H9 (cell line): ENCODE measurements around the gene CDC16. TPM values are rescaled to one million over a fixed set of nuclear protein-coding genes. Genes with fewer than 3 reads are reported as not detected.

Source experiments
- DNase-seq: peaks from one replicate; pipeline ENCODE4 v3.0.0-alpha.2; 2017
- H2AFZ ChIP-seq: one replicate; pipeline ENCODE4 v1.6.1; 2013; ENCODE audit warnings: mild to moderate bottlenecking, low read length, control low read depth, moderate library complexity
- H2AK5ac ChIP-seq: 2 replicates; pipeline ENCODE4 v1.6.1; 2013; ENCODE audit warnings: low read length, control low read depth, mixed read lengths; ENCODE audit not compliant: insufficient read length
- H2BK120ac ChIP-seq: one replicate; pipeline ENCODE4 v1.6.1; 2013; ENCODE audit warnings: low read depth, mild to moderate bottlenecking, low read length, control low read depth, inconsistent platforms; ENCODE audit not compliant: poor library complexity, severe bottlenecking
- H2BK12ac ChIP-seq: 2 replicates; pipeline ENCODE4 v1.6.1; 2013; ENCODE audit warnings: low read length, control low read depth, mixed read lengths, low read depth; ENCODE audit not compliant: insufficient read length
- H2BK15ac ChIP-seq: 2 replicates; pipeline ENCODE4 v1.6.1; 2013; ENCODE audit warnings: low read depth, low read length, control low read depth
- H2BK20ac ChIP-seq: one replicate; pipeline ENCODE4 v1.6.1; 2013; ENCODE audit warnings: low read depth, mild to moderate bottlenecking, low read length, control low read depth, inconsistent platforms; ENCODE audit not compliant: poor library complexity, severe bottlenecking
- H2BK5ac ChIP-seq: 2 replicates; pipeline ENCODE4 v1.6.1; 2013; ENCODE audit warnings: low read length, control low read depth, mixed read lengths; ENCODE audit not compliant: insufficient read length
- H3K14ac ChIP-seq: 2 replicates; pipeline ENCODE4 v1.6.1; 2013; ENCODE audit warnings: low read length, control low read depth; ENCODE audit not compliant: insufficient read depth
- H3K18ac ChIP-seq: 2 replicates; pipeline ENCODE4 v1.6.1; 2013; ENCODE audit warnings: low read depth, mild to moderate bottlenecking, mixed read lengths, low read length, control low read depth; ENCODE audit not compliant: insufficient read length
- H3K23ac ChIP-seq: 2 replicates; pipeline ENCODE4 v1.6.1; 2013; ENCODE audit warnings: low read length, control low read depth, mixed read lengths, low read depth; ENCODE audit not compliant: insufficient read length
- H3K23me2 ChIP-seq: 2 replicates; pipeline ENCODE4 v1.6.1; 2013; ENCODE audit warnings: low read depth, mild to moderate bottlenecking, mixed read lengths, low read length, control low read depth; ENCODE audit not compliant: insufficient read length, poor library complexity, severe bottlenecking
- H3K27ac ChIP-seq: 2 replicates; pipeline ENCODE4 v1.5.1; 2013; ENCODE audit warnings: low read length, control low read depth, mixed read lengths, low read depth; ENCODE audit not compliant: insufficient read length
- H3K27me3 ChIP-seq: 2 replicates; pipeline ENCODE4 v1.6.1; 2013; ENCODE audit warnings: low read length, control low read depth, inconsistent platforms; ENCODE audit not compliant: insufficient read depth
- H3K4ac ChIP-seq: 2 replicates; pipeline ENCODE4 v1.6.1; 2013; ENCODE audit warnings: low read depth, mild to moderate bottlenecking, control low read depth, inconsistent platforms, low read length, moderate library complexity
- H3K4me1 ChIP-seq: 2 replicates; pipeline ENCODE4 v1.6.1; 2013; ENCODE audit warnings: low read length, control low read depth, inconsistent platforms; ENCODE audit not compliant: insufficient read depth
- H3K4me2 ChIP-seq: 2 replicates; pipeline ENCODE4 v1.6.1; 2013; ENCODE audit warnings: low read length, control low read depth, mixed read lengths; ENCODE audit not compliant: insufficient read length, insufficient read depth
- H3K56ac ChIP-seq: 2 replicates; pipeline ENCODE4 v1.6.1; 2013; ENCODE audit warnings: low read depth, mild to moderate bottlenecking, mixed read lengths, low read length, control low read depth; ENCODE audit not compliant: insufficient read length
- H3K79me1 ChIP-seq: 2 replicates; pipeline ENCODE4 v1.6.1; 2013; ENCODE audit warnings: low read depth, mild to moderate bottlenecking, moderate library complexity, low read length, control low read depth, inconsistent platforms; ENCODE audit not compliant: insufficient read depth, poor library complexity, severe bottlenecking
- H3K79me2 ChIP-seq: 2 replicates; pipeline ENCODE4 v1.6.1; 2013; ENCODE audit warnings: low read length, control low read depth, inconsistent platforms; ENCODE audit not compliant: insufficient read depth
- H3K9ac ChIP-seq: 2 replicates; pipeline ENCODE4 v1.6.1; 2013; ENCODE audit warnings: low read length, control low read depth, mixed read lengths; ENCODE audit not compliant: insufficient read length; ENCODE audit errors: extremely low read depth
- H3K9me3 ChIP-seq: one replicate; pipeline ENCODE4 v1.6.1; 2013; ENCODE audit warnings: low read depth, low read length, inconsistent platforms; ENCODE audit not compliant: control insufficient read depth
- H3T11ph ChIP-seq: one replicate; pipeline ENCODE4 v1.6.1; 2013; ENCODE audit warnings: mild to moderate bottlenecking, low read length, control low read depth, inconsistent platforms
- H4K20me1 ChIP-seq: one replicate; pipeline ENCODE4 v1.6.1; 2013; ENCODE audit not compliant: control insufficient read depth, insufficient read length, insufficient read depth
- H4K5ac ChIP-seq: 2 replicates; pipeline ENCODE4 v1.6.1; 2013; ENCODE audit warnings: low read depth, mild to moderate bottlenecking, mixed read lengths, low read length, control low read depth; ENCODE audit not compliant: insufficient read length
- H4K8ac ChIP-seq: replicated peaks from 2 replicates; pipeline ENCODE4 v1.6.1; 2013; ENCODE audit warnings: low read length, control low read depth, mixed read lengths, low read depth; ENCODE audit not compliant: insufficient read length
- H4K91ac ChIP-seq: 2 replicates; pipeline ENCODE4 v1.6.1; 2013; ENCODE audit warnings: low read depth, mild to moderate bottlenecking, moderate library complexity, mixed read lengths, low read length, control low read depth; ENCODE audit not compliant: insufficient read length
- H3K27ac Mint-ChIP-seq, 3 experiments: 2 replicates in 2 of 3; 3 replicates in 1 of 3; pipeline ENCODE4 v1.8.0; 2020 to 2021; ENCODE audit warnings: mixed read lengths in 3 of 3, mild to moderate bottlenecking in 1 of 3, moderate library complexity in 1 of 3
- H3K27me3 Mint-ChIP-seq: 2 replicates; pipeline ENCODE4 v1.8.0; 2021; ENCODE audit warnings: low read depth, mild to moderate bottlenecking, moderate library complexity, mixed read lengths
- H3K36me3 Mint-ChIP-seq, 3 experiments: 2 replicates in 2 of 3; 3 replicates in 1 of 3; pipeline ENCODE4 v1.8.0; 2020 to 2021; ENCODE audit warnings: low read depth in 3 of 3, mixed read lengths in 3 of 3; ENCODE audit not compliant: insufficient read depth in 1 of 3
- H3K4me1 Mint-ChIP-seq, 2 experiments: 2 replicates each; pipeline ENCODE4 v1.8.0; 2020; ENCODE audit warnings: mixed read lengths in 2 of 2
- H3K4me3 Mint-ChIP-seq, 2 experiments: 2 replicates in 1 of 2; 3 replicates in 1 of 2; pipeline ENCODE4 v1.8.0; 2020 to 2021; ENCODE audit warnings: mild to moderate bottlenecking in 2 of 2, mixed read lengths in 2 of 2, moderate library complexity in 1 of 2
- H3K9me3 Mint-ChIP-seq, 2 experiments: 2 replicates in 1 of 2; 3 replicates in 1 of 2; pipeline ENCODE4 v1.8.0; 2020; ENCODE audit warnings: mild to moderate bottlenecking in 2 of 2, mixed read lengths in 2 of 2, moderate library complexity in 1 of 2
- WGBS: extraction: QIAGEN DNeasy Blood & Tissue Kit; methylation state at CpG from one replicate; pipeline ENCODE4 v1.1.7; 2013; ENCODE audit warnings: missing lambda C conversion rate, low lambda C conversion rate, mixed read lengths; ENCODE audit not compliant: insufficient read length; ENCODE audit errors: extremely low coverage; 5-methylcytosine and 5-hydroxymethylcytosine counted together
- total RNA-seq: library from RNA; stranded (reverse); gene quantifications from 2 replicates; pipeline ENCODE4 v1.2.1, GENCODE V29; 2021
- TF ChIP-seq, protein P1 (sequence below): fragments of 200-600 bp; sonication (generic); conservative IDR thresholded peaks from 3 replicates; pipeline ENCODE4 v1.8.0; 2021; ENCODE audit warnings: antibody characterized with exemption, mild to moderate bottlenecking

Gene CDC16
- total RNA-seq, 1 experiment from 2014 or later: 91.9 TPM

DNA sequence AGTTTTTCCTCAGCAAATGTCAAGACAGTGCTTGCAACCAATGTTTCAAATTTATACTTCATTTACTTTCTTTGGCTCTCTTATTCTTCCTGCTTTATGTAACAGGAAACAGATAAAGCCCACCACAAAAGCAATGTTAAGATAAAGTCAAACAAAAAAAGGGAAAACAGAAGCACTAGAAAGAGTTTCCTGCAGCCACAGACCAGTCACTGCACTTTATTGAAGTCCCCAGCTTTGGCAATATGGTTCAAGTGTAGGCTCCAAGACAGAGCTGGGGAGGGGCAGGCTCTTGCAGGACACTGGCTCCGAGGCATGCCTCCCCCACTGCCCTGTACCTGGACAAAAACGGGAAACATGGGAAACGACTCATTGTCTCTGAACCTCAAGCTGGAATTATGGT is 15.3 kb upstream of the CDC16 start:
- H3K27me3 ChIP-seq: no peaks in the 10 kb centered on the region
- no peak overlapping the region for H3K4me2 ChIP-seq
- DNase-seq: no peak
- H4K91ac ChIP-seq: no peak overlapping the region
- H3K27ac Mint-ChIP-seq: no peak overlapping the region
- no peak overlapping the region for H4K5ac ChIP-seq
- TF ChIP-seq, protein P1, sequence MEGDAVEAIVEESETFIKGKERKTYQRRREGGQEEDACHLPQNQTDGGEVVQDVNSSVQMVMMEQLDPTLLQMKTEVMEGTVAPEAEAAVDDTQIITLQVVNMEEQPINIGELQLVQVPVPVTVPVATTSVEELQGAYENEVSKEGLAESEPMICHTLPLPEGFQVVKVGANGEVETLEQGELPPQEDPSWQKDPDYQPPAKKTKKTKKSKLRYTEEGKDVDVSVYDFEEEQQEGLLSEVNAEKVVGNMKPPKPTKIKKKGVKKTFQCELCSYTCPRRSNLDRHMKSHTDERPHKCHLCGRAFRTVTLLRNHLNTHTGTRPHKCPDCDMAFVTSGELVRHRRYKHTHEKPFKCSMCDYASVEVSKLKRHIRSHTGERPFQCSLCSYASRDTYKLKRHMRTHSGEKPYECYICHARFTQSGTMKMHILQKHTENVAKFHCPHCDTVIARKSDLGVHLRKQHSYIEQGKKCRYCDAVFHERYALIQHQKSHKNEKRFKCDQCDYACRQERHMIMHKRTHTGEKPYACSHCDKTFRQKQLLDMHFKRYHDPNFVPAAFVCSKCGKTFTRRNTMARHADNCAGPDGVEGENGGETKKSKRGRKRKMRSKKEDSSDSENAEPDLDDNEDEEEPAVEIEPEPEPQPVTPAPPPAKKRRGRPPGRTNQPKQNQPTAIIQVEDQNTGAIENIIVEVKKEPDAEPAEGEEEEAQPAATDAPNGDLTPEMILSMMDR: no peak
- no peak overlapping the region for H2AK5ac ChIP-seq
- no peak overlapping the region for H2AFZ ChIP-seq
- no peak overlapping the region for H3K56ac ChIP-seq
- H3K14ac ChIP-seq: no peak overlapping the region
- H4K20me1 ChIP-seq: no peaks in the 10 kb centered on the region
- no peaks in the 10 kb centered on the region for H3K9me3 Mint-ChIP-seq
- no peaks in the 10 kb centered on the region for H3K36me3 Mint-ChIP-seq
- H3K79me1 ChIP-seq: no peaks in the 10 kb centered on the region
- H3K27me3 Mint-ChIP-seq: no peaks in the 10 kb centered on the region; the same call in 1 of the 2 replicates
- H3K9me3 ChIP-seq: no peaks in the 10 kb centered on the region
- H3K18ac ChIP-seq: no peak overlapping the region
- no peak overlapping the region for H2BK120ac ChIP-seq
- no peaks in the 10 kb centered on the region for H3K23me2 ChIP-seq
- no peaks in the 10 kb centered on the region for H3K79me2 ChIP-seq
- H2BK15ac ChIP-seq: no peak overlapping the region
- H3K4me1 Mint-ChIP-seq: 0 out of 4 replicates have a peak, but pooled peaks cover 0 to 2% of the 10 kb centered on the region in 2 experiments
- no peak overlapping the region for H3K27ac ChIP-seq
- no peak overlapping the region for H2BK5ac ChIP-seq
- H3K9ac ChIP-seq: no peak overlapping the region
- no peak overlapping the region for H4K8ac ChIP-seq
- WGBS: no CpG with 5 or more reads among the region's 3 CpGs
- no peak overlapping the region for H3T11ph ChIP-seq
- no peak overlapping the region for H3K23ac ChIP-seq
- H2BK12ac ChIP-seq: no peak overlapping the region
- H3K4ac ChIP-seq: no peak overlapping the region
- H3K4me3 Mint-ChIP-seq: no peak overlapping the region
- no peak overlapping the region for H2BK20ac ChIP-seq
- no peaks in the 10 kb centered on the region for H3K4me1 ChIP-seq
